ENCODE results near the gene GRPEL1. TPM values are rescaled to one million over a fixed set of nuclear protein-coding genes. Genes with fewer than 3 reads are reported as not detected.

GRPEL1 gene
- total and polyA plus RNA-seq, 2 of the 13 experiments (the other 11 are each of a cell fraction or from before 2014, with no cell fraction given) = 32.3 to 141 TPM

- TF ChIP-seq RBFOX2 (IDR thresholded peaks at IDR 0.05; ENCODE audit: low read depth, low read length) (peak; percentile 33; the same call in 1 of the 2 replicates), IKZF5 (CRISPR knock-in tag; IDR thresholded peaks at IDR 0.05) (0 out of 2 replicates have a peak, but pooled peaks have one; percentile 14), ZNF841 (CRISPR knock-in tag; IDR thresholded peaks at IDR 0.05; ENCODE audit: borderline replicate concordance) (no peak), E2F1 (CRISPR knock-in tag; IDR thresholded peaks at IDR 0.05) (no peak), SP1 (IDR thresholded peaks at IDR 0.05) (no peak), SP1 (CRISPR knock-in tag; IDR thresholded peaks at IDR 0.05) (no peak; the same call in 1 of the 2 replicates), ARID4A (CRISPR knock-in tag; IDR thresholded peaks at IDR 0.05; ENCODE audit: borderline replicate concordance) (peak; percentile 47; the same call in 1 of the 2 replicates), GABPB1 (CRISPR knock-in tag; IDR thresholded peaks at IDR 0.05) (no peak; the same call in 1 of the 2 replicates), GLMP (CRISPR knock-in tag; IDR thresholded peaks at IDR 0.05; ENCODE audit: borderline replicate concordance) (no peak), ERF (CRISPR knock-in tag; IDR thresholded peaks at IDR 0.05) (peak; percentile 42; the same call in 1 of the 2 replicates), ZKSCAN1 (IDR thresholded peaks at IDR 0.05; ENCODE audit: low read length) (no peak), ZNF883 (CRISPR knock-in tag; IDR thresholded peaks at IDR 0.05; ENCODE audit: not compliant biosample characterization) (peak; percentile 29), FOXK1 (CRISPR knock-in tag; IDR thresholded peaks at IDR 0.05; ENCODE audit: borderline replicate concordance, low read depth) (no peak), RBM39 (IDR thresholded peaks at IDR 0.05; ENCODE audit: low read depth, low read length, poor library complexity, severe bottlenecking) (peak; percentile 50), MTF2 (CRISPR knock-in tag; IDR thresholded peaks at IDR 0.05; ENCODE audit: borderline replicate concordance) (no peak), SP140L (CRISPR knock-in tag; IDR thresholded peaks at IDR 0.05; ENCODE audit: borderline replicate concordance) (no peak), BATF2 (CRISPR knock-in tag; IDR thresholded peaks at IDR 0.05) (no peak), MXD3 (CRISPR knock-in tag; IDR thresholded peaks at IDR 0.05) (no peak)
Observed at GRCh38 chr4:7103607-7104365, 35.9 kb upstream of the GRPEL1 start (continued).

All from HepG2 (cell line).